Loucy (cell line): ENCODE data around the gene CAMTA1.

ENCODE experiments used
- H2AFZ ChIP-seq: fragments of 200-600 bp; sonication (generic); 2 replicates; pipeline ENCODE4 v1.6.0; 2016; ENCODE audit warnings: antibody characterized with exemption, mild to moderate bottlenecking, low read length, moderate library complexity
- H3F3A ChIP-seq: fragments of 200-600 bp; 2 replicates; pipeline ENCODE4 v1.6.0; 2016; ENCODE audit warnings: antibody characterized with exemption, low read depth, mild to moderate bottlenecking
- H3K27me3 ChIP-seq: fragments of 200-600 bp; sonication (generic); 2 replicates; pipeline ENCODE4 v1.6.1; 2014; ENCODE audit warnings: low read length, mild to moderate bottlenecking; ENCODE audit not compliant: insufficient read depth, poor library complexity, severe bottlenecking
- H3K36me3 ChIP-seq: fragments of 200-600 bp; sonication (generic); 2 replicates; pipeline ENCODE4 v1.6.1; 2016; ENCODE audit warnings: low read length; ENCODE audit not compliant: insufficient read depth
- H3K4me1 ChIP-seq: fragments of 200-600 bp; sonication (generic); 2 replicates; pipeline ENCODE4 v1.5.1; 2014; ENCODE audit warnings: low read length, mild to moderate bottlenecking; ENCODE audit not compliant: insufficient read depth, poor library complexity, severe bottlenecking
- H3K4me2 ChIP-seq: fragments of 200-600 bp; sonication (generic); 2 replicates; pipeline ENCODE4 v1.6.0; 2014; ENCODE audit warnings: antibody characterized with exemption, low read length, low read depth, mild to moderate bottlenecking; ENCODE audit not compliant: poor library complexity, severe bottlenecking
- H3K4me3 ChIP-seq: fragments of 200-600 bp; sonication (generic); 2 replicates; pipeline ENCODE4 v1.5.1; 2014; ENCODE audit warnings: low read length, mild to moderate bottlenecking, mixed read lengths; ENCODE audit not compliant: poor library complexity, severe bottlenecking
- H3K79me2 ChIP-seq: fragments of 200-600 bp; sonication (generic); 2 replicates; pipeline ENCODE4 v1.6.1; 2014; ENCODE audit warnings: low read length; ENCODE audit not compliant: insufficient read depth
- H3K9ac ChIP-seq: fragments of 200-600 bp; sonication (generic); 2 replicates; pipeline ENCODE4 v1.6.0; 2014; ENCODE audit warnings: mild to moderate bottlenecking, low read depth, low read length, moderate library complexity; ENCODE audit not compliant: poor library complexity, severe bottlenecking
- H3K9me2 ChIP-seq: fragments of 200-600 bp; sonication (generic); replicated peaks from 2 replicates; pipeline ENCODE4 v1.6.1; 2016; ENCODE audit warnings: low read depth, low read length, mixed read lengths
- H3K9me3 ChIP-seq: fragments of 200-600 bp; sonication (generic); 2 replicates; pipeline ENCODE4 v1.6.1; 2014; ENCODE audit warnings: mild to moderate bottlenecking, antibody characterized with exemption, low read length, low read depth; ENCODE audit not compliant: insufficient read depth
- H4K20me1 ChIP-seq: fragments of 200-600 bp; sonication (generic); 2 replicates; pipeline ENCODE4 v1.6.0; 2014; ENCODE audit warnings: antibody characterized with exemption, low read length, mild to moderate bottlenecking; ENCODE audit not compliant: insufficient read depth, poor library complexity, severe bottlenecking
- EZH2phosphoT487 ChIP-seq: fragments of 200-600 bp; IDR thresholded peaks from 2 replicates; pipeline ENCODE4 v1.6.1; 2018; ENCODE audit warnings: antibody characterized with exemption, mild to moderate bottlenecking, moderate library complexity, borderline replicate concordance
- TF ChIP-seq, protein P1 (sequence below): fragments of 200-600 bp; sonication (generic); conservative IDR thresholded peaks from 2 replicates; pipeline ENCODE4 v1.5.1; 2014; ENCODE audit warnings: mild to moderate bottlenecking, antibody characterized with exemption, low read length

The CAMTA1 gene

DNA sequence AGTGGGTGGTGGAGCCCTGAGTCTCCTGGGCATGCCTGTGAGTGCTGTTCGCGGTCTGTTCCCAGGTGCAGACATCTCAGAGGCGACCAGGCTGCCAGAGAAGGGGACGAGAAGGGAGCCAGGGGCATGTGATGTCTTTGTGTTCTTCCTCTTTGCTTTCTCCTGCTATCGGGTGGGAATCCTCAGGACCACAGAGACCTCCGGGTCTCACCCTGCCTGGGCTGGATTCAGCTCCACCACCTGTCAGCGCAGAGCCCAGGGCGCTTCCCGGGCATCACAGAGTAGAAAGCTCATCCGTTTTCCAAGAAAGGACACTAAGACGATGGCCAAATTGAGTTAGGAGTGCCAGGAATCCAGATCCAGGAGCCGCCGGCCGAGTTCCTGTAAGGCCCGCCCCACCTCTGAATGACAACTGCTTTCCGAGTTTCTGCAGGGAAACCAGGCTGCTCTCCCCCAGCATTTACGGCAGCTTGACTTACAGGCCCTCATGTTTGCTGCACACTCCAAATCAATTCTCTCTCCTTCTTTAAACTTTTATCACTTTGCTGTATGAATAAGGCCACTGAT, 130.8 kb downstream of the CAMTA1 start:
- Histone ChIP-seq H3K36me3 (no peaks in the 10 kb centered on the region), H3K9me3 (0 out of 2 replicates have a peak, but pooled peaks cover 3% of the 10 kb centered on the region), H3K9ac (no peak overlapping the region), H3K79me2 (no peaks in the 10 kb centered on the region), H3K4me1 (no peaks in the 10 kb centered on the region), H3K4me2 (no peak overlapping the region), H3K4me3 (no peak overlapping the region), H2AFZ (no peak overlapping the region), H3K9me2 (no peaks in the 10 kb centered on the region), H3F3A (no peaks in the 10 kb centered on the region), H3K27me3 (no peaks in the 10 kb centered on the region), H4K20me1 (no peaks in the 10 kb centered on the region)
- TF ChIP-seq, protein P1, sequence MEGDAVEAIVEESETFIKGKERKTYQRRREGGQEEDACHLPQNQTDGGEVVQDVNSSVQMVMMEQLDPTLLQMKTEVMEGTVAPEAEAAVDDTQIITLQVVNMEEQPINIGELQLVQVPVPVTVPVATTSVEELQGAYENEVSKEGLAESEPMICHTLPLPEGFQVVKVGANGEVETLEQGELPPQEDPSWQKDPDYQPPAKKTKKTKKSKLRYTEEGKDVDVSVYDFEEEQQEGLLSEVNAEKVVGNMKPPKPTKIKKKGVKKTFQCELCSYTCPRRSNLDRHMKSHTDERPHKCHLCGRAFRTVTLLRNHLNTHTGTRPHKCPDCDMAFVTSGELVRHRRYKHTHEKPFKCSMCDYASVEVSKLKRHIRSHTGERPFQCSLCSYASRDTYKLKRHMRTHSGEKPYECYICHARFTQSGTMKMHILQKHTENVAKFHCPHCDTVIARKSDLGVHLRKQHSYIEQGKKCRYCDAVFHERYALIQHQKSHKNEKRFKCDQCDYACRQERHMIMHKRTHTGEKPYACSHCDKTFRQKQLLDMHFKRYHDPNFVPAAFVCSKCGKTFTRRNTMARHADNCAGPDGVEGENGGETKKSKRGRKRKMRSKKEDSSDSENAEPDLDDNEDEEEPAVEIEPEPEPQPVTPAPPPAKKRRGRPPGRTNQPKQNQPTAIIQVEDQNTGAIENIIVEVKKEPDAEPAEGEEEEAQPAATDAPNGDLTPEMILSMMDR, result no peak
- TF ChIP-seq EZH2phosphoT487, result no peak

DNA sequence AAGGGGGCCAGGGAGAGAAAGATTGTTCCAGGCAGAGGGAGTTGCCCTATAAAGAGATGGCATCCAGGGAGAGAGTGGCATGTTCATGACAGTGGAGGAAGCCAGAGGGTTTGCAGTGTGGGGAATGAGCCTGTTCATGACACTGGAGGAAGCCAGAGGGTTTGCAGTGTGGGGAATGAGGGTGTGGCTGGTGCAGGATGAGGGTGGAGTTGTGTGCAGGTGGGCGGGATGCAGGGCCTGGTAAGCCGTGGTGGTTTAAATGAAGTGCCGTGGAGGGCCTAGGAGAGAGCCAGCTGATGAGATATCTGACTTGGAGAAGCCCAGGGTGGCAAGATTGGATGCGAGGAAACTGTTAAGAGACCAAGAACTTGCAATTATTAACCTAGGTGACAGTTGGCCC, 131.8 kb downstream of the CAMTA1 start:
- Histone ChIP-seq H3K4me2 (no peak overlapping the region), H3K79me2 (no peaks in the 10 kb centered on the region), H3K4me1 (no peaks in the 10 kb centered on the region), H3K36me3 (no peaks in the 10 kb centered on the region), H3F3A (no peaks in the 10 kb centered on the region), H3K9ac (no peak overlapping the region), H2AFZ (no peak overlapping the region), H3K27me3 (no peaks in the 10 kb centered on the region), H4K20me1 (no peaks in the 10 kb centered on the region), H3K4me3 (no peak overlapping the region), H3K9me2 (no peaks in the 10 kb centered on the region), H3K9me3 (0 out of 2 replicates have a peak, but pooled peaks cover 3% of the 10 kb centered on the region)
- TF ChIP-seq, protein P1, result no peak
- TF ChIP-seq EZH2phosphoT487, result no peak

DNA sequence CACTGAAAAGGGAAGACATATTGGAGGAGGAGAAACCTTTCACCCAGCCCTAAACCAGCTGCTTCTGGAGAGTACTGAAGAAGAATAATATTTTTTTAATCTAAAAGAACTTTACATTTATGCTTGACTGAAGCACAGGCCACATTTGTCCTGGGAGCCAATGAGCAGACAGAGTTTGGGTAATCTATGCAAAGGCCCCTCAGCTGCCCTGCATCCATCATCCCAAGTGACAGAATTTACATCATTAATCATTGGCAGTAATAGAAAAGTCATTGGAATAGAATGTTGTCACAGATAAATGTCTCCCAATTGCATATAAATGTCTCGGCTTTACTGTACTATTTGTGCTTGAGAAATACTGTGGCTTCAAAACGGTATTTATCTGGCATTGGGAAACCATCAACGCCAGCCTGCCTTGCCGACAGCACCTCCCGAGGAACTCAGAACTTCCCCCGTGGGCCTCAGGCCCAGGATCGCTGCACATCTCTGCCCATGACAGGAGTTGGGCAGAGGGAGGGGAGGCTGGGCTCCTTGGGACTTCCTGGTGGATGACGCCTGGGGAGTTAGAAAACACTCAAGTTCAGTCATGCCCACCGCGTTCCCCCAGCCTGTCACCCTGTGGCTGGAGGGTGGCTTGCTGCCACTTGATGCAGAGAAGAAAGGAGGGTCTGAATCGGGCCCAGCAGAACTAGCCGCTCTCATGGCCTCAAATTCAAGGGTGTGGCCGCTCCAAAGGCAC, 133.1 kb downstream of the CAMTA1 start:
- H4K20me1 ChIP-seq, result no peaks in the 10 kb centered on the region
- TF ChIP-seq, protein P1, result no peak
- no peak for TF ChIP-seq EZH2phosphoT487

More for the DNA sequence above, 133.1 kb downstream of the CAMTA1 start:
- no peaks in the 10 kb centered on the region for H3K9me2 ChIP-seq
- H3F3A ChIP-seq, result no peaks in the 10 kb centered on the region
- no peaks in the 10 kb centered on the region for H3K27me3 ChIP-seq
- no peak overlapping the region for H2AFZ ChIP-seq
- no peak overlapping the region for H3K9ac ChIP-seq
- no peak overlapping the region for H3K4me3 ChIP-seq
- H3K4me1 ChIP-seq, result no peaks in the 10 kb centered on the region
- no peak overlapping the region for H3K4me2 ChIP-seq
- H3K79me2 ChIP-seq, result no peaks in the 10 kb centered on the region
- H3K9me3 ChIP-seq, result 0 out of 2 replicates have a peak, but pooled peaks cover 3% of the 10 kb centered on the region
- H3K36me3 ChIP-seq, result no peaks in the 10 kb centered on the region
